SH-SY5Y (cell line): ENCODE measurements around the gene MTSS2.

Experiments used
- GATA2 ChIP-seq: IDR thresholded peaks from 2 replicates; pipeline ENCODE4 v1.6.1; 2011; ENCODE audit warnings: mild to moderate bottlenecking, low read depth, low read length
- GATA3 ChIP-seq: IDR thresholded peaks from 2 replicates; pipeline ENCODE4 v1.6.1; 2011; ENCODE audit warnings: low read depth, mild to moderate bottlenecking, low read length, moderate library complexity

DNA sequence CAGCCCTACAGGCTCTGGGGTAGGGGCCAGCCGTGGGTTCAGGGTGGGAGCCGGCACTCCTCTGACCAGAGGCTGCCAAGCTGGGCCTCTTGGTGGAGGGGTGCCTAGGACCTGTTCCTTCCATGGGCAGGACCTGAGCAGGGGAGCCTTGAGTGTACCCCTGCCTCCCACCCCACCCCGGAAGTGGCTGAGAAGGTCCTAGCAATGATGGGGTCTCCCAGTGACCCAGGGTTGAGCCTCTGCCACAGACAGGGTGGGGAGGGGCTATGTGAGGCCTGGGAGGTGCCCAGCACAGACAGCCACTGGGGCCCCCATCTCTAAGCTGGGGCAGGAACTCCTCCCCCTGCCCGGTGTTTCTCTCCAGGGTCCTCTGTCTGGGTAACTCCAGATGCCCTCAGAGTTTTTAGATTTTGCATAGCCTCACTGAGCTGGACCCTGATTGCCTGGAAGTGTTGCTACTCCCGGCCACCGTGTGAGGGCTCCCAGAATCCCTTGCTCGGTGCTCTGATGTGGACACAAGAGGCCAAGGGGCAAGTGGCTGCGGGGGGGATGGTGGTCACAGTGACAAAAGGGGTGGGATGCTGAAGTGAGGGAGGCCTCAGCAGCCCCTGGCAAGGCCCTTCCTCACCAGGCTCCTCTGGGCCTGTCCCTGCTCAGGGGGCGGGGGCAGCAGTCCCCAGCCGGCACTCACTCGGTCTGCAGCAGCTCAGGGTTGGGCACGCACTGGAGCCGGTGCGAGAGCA, 6.4 kb upstream of the MTSS2 start:
- TF ChIP-seq GATA2, result no peak
- no peak for TF ChIP-seq GATA3
